Heart right ventricle (tissue), 16 donors: ENCODE data around the gene DPP10. TPM values are rescaled to one million over a fixed set of nuclear protein-coding genes. Genes with fewer than 3 reads are reported as not detected.

ENCODE experiments used
- ATAC-seq, 8 donors: fragments of 200-7000 bp; cut with Tn5 transposase; one replicate each; pipeline ENCODE4 v1.9.1; 2020; ENCODE audit warnings: mild to moderate bottlenecking in 8 of 8, moderate library complexity in 8 of 8, moderate number of reproducible peaks in 1 of 8
- DNase-seq, 2 donors: peaks; one replicate each; pipeline ENCODE4 v3.0.0-alpha.2; 2020
- H3K27ac ChIP-seq, 10 donors: fragments of 200-600 bp; sonication (generic) in 2 of 10; one replicate each; pipeline versions ENCODE4 v1.5.0 to v1.8.0; 2020 to 2022; ENCODE audit warnings: mild to moderate bottlenecking in 3 of 10
- H3K27me3 ChIP-seq, 7 donors: fragments of 200-600 bp; one replicate each; pipeline ENCODE4 v1.8.0; 2021 to 2022; ENCODE audit warnings: mild to moderate bottlenecking in 2 of 7
- H3K36me3 ChIP-seq, 9 donors: fragments of 200-600 bp; sonication (generic) in 1 of 9; one replicate each; pipeline versions ENCODE4 v1.5.0 to v1.8.0; 2020 to 2022; ENCODE audit warnings: mild to moderate bottlenecking in 2 of 9
- H3K4me1 ChIP-seq, 9 donors: fragments of 200-600 bp; sonication (generic) in 1 of 9; one replicate each; pipeline versions ENCODE4 v1.5.0 to v1.8.0; 2020 to 2022; ENCODE audit warnings: mild to moderate bottlenecking in 4 of 9
- H3K4me3 ChIP-seq, 10 donors: fragments of 200-600 bp; sonication (generic) in 2 of 10; one replicate each; pipeline versions ENCODE4 v1.5.0 to v1.8.0; 2020 to 2022; ENCODE audit warnings: mild to moderate bottlenecking in 7 of 10, moderate library complexity in 2 of 10
- H3K9me3 ChIP-seq, 11 donors: fragments of 200-600 bp in 10 of 11; sonication (generic) in 2 of 11; one replicate each; pipeline versions ENCODE4 v1.5.0 to v1.8.0; 2013 to 2022; ENCODE audit warnings: mild to moderate bottlenecking in 2 of 11, control low read depth in 1 of 11, moderate library complexity in 1 of 11
- CTCF ChIP-seq, 9 donors: fragments of 200-600 bp; sonication (generic) in 2 of 9; IDR thresholded peaks; one replicate each; pipeline versions ENCODE4 v1.5.0 to v1.8.0; 2021 to 2022; ENCODE audit warnings: antibody characterized with exemption in 9 of 9, mild to moderate bottlenecking in 5 of 9, moderate library complexity in 1 of 9
- WGBS, 2 donors: extraction: QIAGEN DNeasy Blood & Tissue Kit; methylation state at CpG; one replicate each; pipeline ENCODE4 v1.1.7; 2013; ENCODE audit warnings: inconsistent platforms in 1 of 2; 5-methylcytosine and 5-hydroxymethylcytosine counted together
- intact Hi-C, 10 donors: fragments of 100-400 bp; cut with DNase I; formaldehyde crosslinking; loops; one replicate each; pipeline versions ENCODE4 v1.11.1 to v1.14.2; 2022
- polyA plus RNA-seq, 2 donors: library from polyadenylated mRNA; stranded (reverse); fragments of 200-250 nt; gene quantifications; one replicate each; pipeline ENCODE4 v1.2.3, GENCODE V29; 2013
- total RNA-seq, 10 donors: library from RNA; stranded (reverse); fragmentation: NEBNext Ultra II Directional in 3 of 10; extraction: Animal tissue kit (Norgen Biotek cat#: 25700) in 3 of 10; gene quantifications; one replicate each; pipeline versions ENCODE4 v1.2.1 to v1.2.4, GENCODE V29; 2021 to 2023
- donor health status: Arrhythmogenic right ventricular cardiomyopathy.
- donor health status: ischemic (EF 13 %, LVEDD 7.1; RV severe dilation, severe dysfunction).
- donor health status: healthy with polysubstance abuse.
- donor health status: DM: no; HTN: yes; CAD: no.
- donor health status: DM: no; HTN: no; CAD: no.
- donor health status: ischemic (EF 25% LVEDD 6.9; RV normal size, moderate dysfunction).
- donor health status: ischemic (EF 25% LVEDD 5.7; RV mildly dilated, moderate dysfunction).
- donor health status: healthy.
- donor health status: DM: yes; HTN: yes; CAD: no.
- donor health status: Ischemic cardiomyopathy.
- donor health status: ischemic (EF 35%, LVEDD 5.7; RV mildly dilated, moderate dysfunction).
- donor health status: nonischemic (EF 11% LVEDD 7.7; RV severe dilation, severe dysfunction).
- donor health status: DM: yes; HTN: yes; CAD: no.
- donor health status: PGD.
- donor health status: ischemic (EF 29% LVEDD 5.4; RV normal size, mild dysfunction).
- donor health status: nonischemic (EF 23%, LVEDD 6.1; RV moderate dilation, normal function).

Gene DPP10
- total and polyA plus RNA-seq, 12 donors, result 0.15 to 0.49 (median 0.38) TPM; not detected in 9

- Histone ChIP-seq H3K27me3 (no peaks in the 10 kb centered on the region), H3K27ac (no peak overlapping the region), H3K4me3 (no peak overlapping the region), H3K9me3 (no peaks in the 10 kb centered on the region), H3K4me1 (no peaks in the 10 kb centered on the region), H3K36me3 (no peaks in the 10 kb centered on the region)
- WGBS, 2 donors, result 20 to 28% methylated on average over 1 of the region's 1 CpG
- intact Hi-C loops, result no loop called here
- DNase-seq, result no peak
- TF ChIP-seq CTCF (IDR thresholded peaks at IDR 0.05), result no peak
- no peak for ATAC-seq
Measured at GRCh38 chr2:114714313-114714712, 271.9 kb downstream of the DPP10 start.

GRCh38 chr2:114717049-114717448 is 274.6 kb downstream of the DPP10 start:
- Histone ChIP-seq H3K36me3 (no peaks in the 10 kb centered on the region), H3K4me1 (no peaks in the 10 kb centered on the region), H3K27ac (no peak overlapping the region), H3K4me3 (no peak overlapping the region), H3K27me3 (no peaks in the 10 kb centered on the region), H3K9me3 (no peaks in the 10 kb centered on the region)
- no peak for ATAC-seq
- intact Hi-C loops, result no loop called here
- no peak for DNase-seq
- WGBS, 2 donors, result 33 to 41% methylated on average over 4 of the region's 4 CpGs
- no peak for TF ChIP-seq CTCF (IDR thresholded peaks at IDR 0.05)

GRCh38 chr2:114724454-114724853 is 282.0 kb downstream of the DPP10 start:
- Histone ChIP-seq H3K27ac (no peak overlapping the region), H3K4me1 (no peaks in the 10 kb centered on the region), H3K36me3 (no peaks in the 10 kb centered on the region), H3K27me3 (peaks cover 0 to 5% (median 0%) of the 10 kb centered on the region in 7 donors), H3K9me3 (no peaks in the 10 kb centered on the region), H3K4me3 (no peak overlapping the region)
- WGBS, 2 donors, result 55 to 68% methylated on average over 1 of the region's 1 CpG
- DNase-seq, result no peak
- intact Hi-C loops, result loop anchor here in 2 of 10 donors (10.0 kb wide), 1 partner anchor 360 kb away; no protein-coding TSS in a partner anchor
- no peak for ATAC-seq
- no peak for TF ChIP-seq CTCF (IDR thresholded peaks at IDR 0.05)

- Histone ChIP-seq H3K36me3 (no peaks in the 10 kb centered on the region), H3K4me3 (no peak overlapping the region), H3K27me3 (peaks cover 0 to 5% (median 0%) of the 10 kb centered on the region in 7 donors), H3K27ac (no peak overlapping the region), H3K4me1 (no peaks in the 10 kb centered on the region), H3K9me3 (no peaks in the 10 kb centered on the region)
- no peak for ATAC-seq
- 9 to 20% methylated on average over 3 of the region's 3 CpGs for WGBS, 2 donors
- no peak for TF ChIP-seq CTCF (IDR thresholded peaks at IDR 0.05)
- intact Hi-C loops, result loop anchor here in 4 of 10 donors (5.0 to 10.0 kb wide), 2 partner anchors 355 to 358 kb away; no protein-coding TSS in a partner anchor
- DNase-seq, result no peak
Measured at GRCh38 chr2:114727012-114727411, 284.6 kb downstream of the DPP10 start.
